ENCODE data around the gene PMAIP1. TPM values are rescaled to one million over a fixed set of nuclear protein-coding genes. Genes with fewer than 3 reads are reported as not detected.

PMAIP1 gene
- total and polyA plus RNA-seq, 5 donors from 2014 or later = 23.3 to 326 (median 69.1) TPM

- Mint-ChIP-seq H3K4me3 (no peak overlapping the region), H3K4me1 (peaks cover under 1 to 10% (median 7%) of the 10 kb centered on the region in 4 donors), H3K27ac (no peak overlapping the region), H3K36me3 (no peaks in the 10 kb centered on the region), H3K9me3 (no peaks in the 10 kb centered on the region), H3K27me3 (no peaks in the 10 kb centered on the region)
- ATAC-seq (ENCODE audit: low read depth in 2 of 2) (no peak), DNase-seq (no peak)
- no peaks in the 10 kb centered on the region for H3K36me3 ChIP-seq (ENCODE audit: control insufficient read depth, insufficient read depth, low read length)
- H3K27ac ChIP-seq (ENCODE audit: insufficient read depth, low read length, poor library complexity, severe bottlenecking) = no peak overlapping the region
- no peaks in the 10 kb centered on the region for H3K27me3 ChIP-seq (ENCODE audit: control insufficient read depth, insufficient read depth, low read length)
- H3K4me3 ChIP-seq (ENCODE audit: low read depth, low read length) = no peak overlapping the region
- H3K9me3 ChIP-seq (ENCODE audit: control insufficient read depth in 2 of 2, low read length in 2 of 2) = no peaks in the 10 kb centered on the region
- peaks cover 1% of the 10 kb centered on the region for H3K4me1 ChIP-seq (ENCODE audit: control insufficient read depth, insufficient read depth, low read length, poor library complexity, severe bottlenecking)
These were observed 45.7 kb downstream of the PMAIP1 start for GRCh38 chr18:59945544-59945943.

GRCh38 chr18:59950215-59950944, 50.6 kb downstream of the PMAIP1 start:
- H3K27ac Mint-ChIP-seq = no peak overlapping the region
- no peak overlapping the region for H3K27ac ChIP-seq (ENCODE audit: insufficient read depth, low read length, poor library complexity, severe bottlenecking)
- no peaks in the 10 kb centered on the region for H3K9me3 ChIP-seq (ENCODE audit: control insufficient read depth in 2 of 2, low read length in 2 of 2)
- H3K4me1 Mint-ChIP-seq = peaks cover 22 to 46% (median 33%) of the 10 kb centered on the region in 4 donors
- no peaks in the 10 kb centered on the region for H3K9me3 Mint-ChIP-seq
- H3K4me3 Mint-ChIP-seq = no peak overlapping the region
- no peaks in the 10 kb centered on the region for H3K36me3 ChIP-seq (ENCODE audit: control insufficient read depth, insufficient read depth, low read length)
- no peak overlapping the region for H3K4me3 ChIP-seq (ENCODE audit: low read depth, low read length)
- ATAC-seq (ENCODE audit: low read depth in 2 of 2) (no peak), DNase-seq (peak in 1 of 3 donors; percentile 36)
- no peaks in the 10 kb centered on the region for H3K27me3 Mint-ChIP-seq
- H3K4me1 ChIP-seq (ENCODE audit: control insufficient read depth, insufficient read depth, low read length, poor library complexity, severe bottlenecking) = peaks cover 25% of the 10 kb centered on the region
- no peaks in the 10 kb centered on the region for H3K36me3 Mint-ChIP-seq
- H3K27me3 ChIP-seq (ENCODE audit: control insufficient read depth, insufficient read depth, low read length) = no peaks in the 10 kb centered on the region

DNA sequence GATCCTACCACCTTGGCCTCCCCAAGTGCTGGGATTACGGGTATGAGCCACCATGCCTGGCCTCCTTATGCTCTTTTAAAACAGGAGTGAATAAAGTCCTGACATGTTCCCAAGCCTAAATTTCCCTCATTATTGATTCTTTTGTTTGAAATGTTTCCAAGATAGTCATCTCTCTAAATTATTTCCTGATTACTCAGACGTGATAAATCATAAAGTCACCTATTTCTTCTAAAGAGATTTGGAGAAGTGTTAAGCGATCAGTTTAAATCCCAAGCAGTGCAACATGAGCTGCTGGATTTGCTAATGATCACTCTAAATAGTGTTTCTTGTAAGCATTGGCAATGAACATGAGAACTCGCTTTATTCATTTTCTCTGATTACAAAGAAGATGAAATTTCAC, 51.8 kb downstream of the PMAIP1 start:
- H3K27ac ChIP-seq (ENCODE audit: insufficient read depth, low read length, poor library complexity, severe bottlenecking) = no peak overlapping the region
- H3K4me3 ChIP-seq (ENCODE audit: low read depth, low read length) = no peak overlapping the region
- Mint-ChIP-seq H3K27ac (peak overlapping the region in 2 of 3 donors; percentile 36 to 86), H3K9me3 (no peaks in the 10 kb centered on the region), H3K4me1 (peaks cover 25 to 52% (median 33%) of the 10 kb centered on the region in 4 donors), H3K36me3 (no peaks in the 10 kb centered on the region), H3K4me3 (no peak overlapping the region), H3K27me3 (no peaks in the 10 kb centered on the region)
- H3K9me3 ChIP-seq (ENCODE audit: control insufficient read depth in 2 of 2, low read length in 2 of 2) = no peaks in the 10 kb centered on the region
- DNase-seq (no peak), ATAC-seq (ENCODE audit: low read depth in 2 of 2) (no peak)
- no peaks in the 10 kb centered on the region for H3K36me3 ChIP-seq (ENCODE audit: control insufficient read depth, insufficient read depth, low read length)
- H3K27me3 ChIP-seq (ENCODE audit: control insufficient read depth, insufficient read depth, low read length) = no peaks in the 10 kb centered on the region
- peaks cover 27% of the 10 kb centered on the region for H3K4me1 ChIP-seq (ENCODE audit: control insufficient read depth, insufficient read depth, low read length, poor library complexity, severe bottlenecking)

GRCh38 chr18:59952283-59953007, 52.6 kb downstream of the PMAIP1 start:
- no peaks in the 10 kb centered on the region for H3K9me3 ChIP-seq (ENCODE audit: control insufficient read depth in 2 of 2, low read length in 2 of 2)
- Mint-ChIP-seq H3K4me1 (peaks cover 25 to 52% (median 33%) of the 10 kb centered on the region in 4 donors), H3K27ac (peak overlapping the region in 2 of 3 donors; percentile 36 to 86), H3K9me3 (peaks cover 0 to 2% (median 0%) of the 10 kb centered on the region in 7 donors), H3K36me3 (no peaks in the 10 kb centered on the region), H3K27me3 (no peaks in the 10 kb centered on the region), H3K4me3 (peak overlapping the region in 1 of 4 donors; percentile 63)
- DNase-seq (no peak), ATAC-seq (ENCODE audit: low read depth in 2 of 2) (no peak)
- peaks cover 27% of the 10 kb centered on the region for H3K4me1 ChIP-seq (ENCODE audit: control insufficient read depth, insufficient read depth, low read length, poor library complexity, severe bottlenecking)
- H3K36me3 ChIP-seq (ENCODE audit: control insufficient read depth, insufficient read depth, low read length) = no peaks in the 10 kb centered on the region
- no peaks in the 10 kb centered on the region for H3K27me3 ChIP-seq (ENCODE audit: control insufficient read depth, insufficient read depth, low read length)
- H3K27ac ChIP-seq (ENCODE audit: insufficient read depth, low read length, poor library complexity, severe bottlenecking) = no peak overlapping the region
- H3K4me3 ChIP-seq (ENCODE audit: low read depth, low read length) = no peak overlapping the region

Other genes with a start within 250 kb of the PMAIP1 start
- not detected for gene CCBE1, start 202.6 kb upstream of the PMAIP1 start, total RNA-seq
- gene CCBE1, start 202.6 kb upstream of the PMAIP1 start, polyA plus RNA-seq = not detected

Data from CD4-positive, CD25-positive, alpha-beta regulatory T cell (primary cell).